H9 (cell line): ENCODE measurements around the gene CARS1. TPM values are rescaled to one million over a fixed set of nuclear protein-coding genes. Genes with fewer than 3 reads are reported as not detected.

Source experiments
- DNase-seq: peaks from one replicate; pipeline ENCODE4 v3.0.0-alpha.2; 2017
- H2AFZ ChIP-seq: one replicate; pipeline ENCODE4 v1.6.1; 2013; ENCODE audit warnings: mild to moderate bottlenecking, low read length, control low read depth, moderate library complexity
- H2AK5ac ChIP-seq: 2 replicates; pipeline ENCODE4 v1.6.1; 2013; ENCODE audit warnings: low read length, control low read depth, mixed read lengths; ENCODE audit not compliant: insufficient read length
- H2BK120ac ChIP-seq: one replicate; pipeline ENCODE4 v1.6.1; 2013; ENCODE audit warnings: low read depth, mild to moderate bottlenecking, low read length, control low read depth, inconsistent platforms; ENCODE audit not compliant: poor library complexity, severe bottlenecking
- H2BK12ac ChIP-seq: 2 replicates; pipeline ENCODE4 v1.6.1; 2013; ENCODE audit warnings: low read length, control low read depth, mixed read lengths, low read depth; ENCODE audit not compliant: insufficient read length
- H2BK15ac ChIP-seq: 2 replicates; pipeline ENCODE4 v1.6.1; 2013; ENCODE audit warnings: low read depth, low read length, control low read depth
- H2BK20ac ChIP-seq: one replicate; pipeline ENCODE4 v1.6.1; 2013; ENCODE audit warnings: low read depth, mild to moderate bottlenecking, low read length, control low read depth, inconsistent platforms; ENCODE audit not compliant: poor library complexity, severe bottlenecking
- H2BK5ac ChIP-seq: 2 replicates; pipeline ENCODE4 v1.6.1; 2013; ENCODE audit warnings: low read length, control low read depth, mixed read lengths; ENCODE audit not compliant: insufficient read length
- H3K14ac ChIP-seq: 2 replicates; pipeline ENCODE4 v1.6.1; 2013; ENCODE audit warnings: low read length, control low read depth; ENCODE audit not compliant: insufficient read depth
- H3K18ac ChIP-seq: 2 replicates; pipeline ENCODE4 v1.6.1; 2013; ENCODE audit warnings: low read depth, mild to moderate bottlenecking, mixed read lengths, low read length, control low read depth; ENCODE audit not compliant: insufficient read length
- H3K23ac ChIP-seq: 2 replicates; pipeline ENCODE4 v1.6.1; 2013; ENCODE audit warnings: low read length, control low read depth, mixed read lengths, low read depth; ENCODE audit not compliant: insufficient read length
- H3K23me2 ChIP-seq: 2 replicates; pipeline ENCODE4 v1.6.1; 2013; ENCODE audit warnings: low read depth, mild to moderate bottlenecking, mixed read lengths, low read length, control low read depth; ENCODE audit not compliant: insufficient read length, poor library complexity, severe bottlenecking
- H3K27ac ChIP-seq: 2 replicates; pipeline ENCODE4 v1.5.1; 2013; ENCODE audit warnings: low read length, control low read depth, mixed read lengths, low read depth; ENCODE audit not compliant: insufficient read length
- H3K27me3 ChIP-seq: 2 replicates; pipeline ENCODE4 v1.6.1; 2013; ENCODE audit warnings: low read length, control low read depth, inconsistent platforms; ENCODE audit not compliant: insufficient read depth
- H3K4ac ChIP-seq: 2 replicates; pipeline ENCODE4 v1.6.1; 2013; ENCODE audit warnings: low read depth, mild to moderate bottlenecking, control low read depth, inconsistent platforms, low read length, moderate library complexity
- H3K4me1 ChIP-seq: 2 replicates; pipeline ENCODE4 v1.6.1; 2013; ENCODE audit warnings: low read length, control low read depth, inconsistent platforms; ENCODE audit not compliant: insufficient read depth
- H3K4me2 ChIP-seq: 2 replicates; pipeline ENCODE4 v1.6.1; 2013; ENCODE audit warnings: low read length, control low read depth, mixed read lengths; ENCODE audit not compliant: insufficient read length, insufficient read depth
- H3K56ac ChIP-seq: 2 replicates; pipeline ENCODE4 v1.6.1; 2013; ENCODE audit warnings: low read depth, mild to moderate bottlenecking, mixed read lengths, low read length, control low read depth; ENCODE audit not compliant: insufficient read length
- H3K79me1 ChIP-seq: 2 replicates; pipeline ENCODE4 v1.6.1; 2013; ENCODE audit warnings: low read depth, mild to moderate bottlenecking, moderate library complexity, low read length, control low read depth, inconsistent platforms; ENCODE audit not compliant: insufficient read depth, poor library complexity, severe bottlenecking
- H3K79me2 ChIP-seq: 2 replicates; pipeline ENCODE4 v1.6.1; 2013; ENCODE audit warnings: low read length, control low read depth, inconsistent platforms; ENCODE audit not compliant: insufficient read depth
- H3K9ac ChIP-seq: 2 replicates; pipeline ENCODE4 v1.6.1; 2013; ENCODE audit warnings: low read length, control low read depth, mixed read lengths; ENCODE audit not compliant: insufficient read length; ENCODE audit errors: extremely low read depth
- H3K9me3 ChIP-seq: one replicate; pipeline ENCODE4 v1.6.1; 2013; ENCODE audit warnings: low read depth, low read length, inconsistent platforms; ENCODE audit not compliant: control insufficient read depth
- H3T11ph ChIP-seq: one replicate; pipeline ENCODE4 v1.6.1; 2013; ENCODE audit warnings: mild to moderate bottlenecking, low read length, control low read depth, inconsistent platforms
- H4K20me1 ChIP-seq: one replicate; pipeline ENCODE4 v1.6.1; 2013; ENCODE audit not compliant: control insufficient read depth, insufficient read length, insufficient read depth
- H4K5ac ChIP-seq: 2 replicates; pipeline ENCODE4 v1.6.1; 2013; ENCODE audit warnings: low read depth, mild to moderate bottlenecking, mixed read lengths, low read length, control low read depth; ENCODE audit not compliant: insufficient read length
- H4K8ac ChIP-seq: replicated peaks from 2 replicates; pipeline ENCODE4 v1.6.1; 2013; ENCODE audit warnings: low read length, control low read depth, mixed read lengths, low read depth; ENCODE audit not compliant: insufficient read length
- H4K91ac ChIP-seq: 2 replicates; pipeline ENCODE4 v1.6.1; 2013; ENCODE audit warnings: low read depth, mild to moderate bottlenecking, moderate library complexity, mixed read lengths, low read length, control low read depth; ENCODE audit not compliant: insufficient read length
- H3K27ac Mint-ChIP-seq, 3 experiments: 2 replicates in 2 of 3; 3 replicates in 1 of 3; pipeline ENCODE4 v1.8.0; 2020 to 2021; ENCODE audit warnings: mixed read lengths in 3 of 3, mild to moderate bottlenecking in 1 of 3, moderate library complexity in 1 of 3
- H3K27me3 Mint-ChIP-seq: 2 replicates; pipeline ENCODE4 v1.8.0; 2021; ENCODE audit warnings: low read depth, mild to moderate bottlenecking, moderate library complexity, mixed read lengths
- H3K36me3 Mint-ChIP-seq, 3 experiments: 2 replicates in 2 of 3; 3 replicates in 1 of 3; pipeline ENCODE4 v1.8.0; 2020 to 2021; ENCODE audit warnings: low read depth in 3 of 3, mixed read lengths in 3 of 3; ENCODE audit not compliant: insufficient read depth in 1 of 3
- H3K4me1 Mint-ChIP-seq, 2 experiments: 2 replicates each; pipeline ENCODE4 v1.8.0; 2020; ENCODE audit warnings: mixed read lengths in 2 of 2
- H3K4me3 Mint-ChIP-seq, 2 experiments: 2 replicates in 1 of 2; 3 replicates in 1 of 2; pipeline ENCODE4 v1.8.0; 2020 to 2021; ENCODE audit warnings: mild to moderate bottlenecking in 2 of 2, mixed read lengths in 2 of 2, moderate library complexity in 1 of 2
- H3K9me3 Mint-ChIP-seq, 2 experiments: 2 replicates in 1 of 2; 3 replicates in 1 of 2; pipeline ENCODE4 v1.8.0; 2020; ENCODE audit warnings: mild to moderate bottlenecking in 2 of 2, mixed read lengths in 2 of 2, moderate library complexity in 1 of 2
- CTCF ChIP-seq: fragments of 200-600 bp; sonication (generic); conservative IDR thresholded peaks from 3 replicates; pipeline ENCODE4 v1.8.0; 2021; ENCODE audit warnings: antibody characterized with exemption, mild to moderate bottlenecking
- WGBS: extraction: QIAGEN DNeasy Blood & Tissue Kit; methylation state at CpG from one replicate; pipeline ENCODE4 v1.1.7; 2013; ENCODE audit warnings: missing lambda C conversion rate, low lambda C conversion rate, mixed read lengths; ENCODE audit not compliant: insufficient read length; ENCODE audit errors: extremely low coverage; 5-methylcytosine and 5-hydroxymethylcytosine counted together
- total RNA-seq: library from RNA; stranded (reverse); gene quantifications from 2 replicates; pipeline ENCODE4 v1.2.1, GENCODE V29; 2021

CARS1 gene
- total RNA-seq, 1 experiment from 2014 or later: 92.3 TPM

GRCh38 chr11:2976294-2977063 lies 80.7 kb downstream of the CARS1 start:
- no peak overlapping the region; a peak in 1 of 7 replicates for H3K27ac Mint-ChIP-seq
- Histone ChIP-seq H3K79me2 (peaks cover 22% of the 10 kb centered on the region; the same call in 1 of the 2 replicates), H3T11ph (no peak overlapping the region), H2AFZ (no peak overlapping the region), H3K4me2 (no peak overlapping the region), H4K5ac (no peak overlapping the region), H4K8ac (no peak overlapping the region), H3K14ac (no peak overlapping the region), H3K18ac (no peak overlapping the region), H2BK12ac (no peak overlapping the region), H4K20me1 (no peaks in the 10 kb centered on the region), H3K4me1 (no peaks in the 10 kb centered on the region), H3K23ac (no peak overlapping the region), H2AK5ac (no peak overlapping the region), H3K27me3 (no peaks in the 10 kb centered on the region), H3K9ac (no peak overlapping the region), H2BK15ac (no peak overlapping the region), H3K27ac (no peak overlapping the region), H2BK5ac (no peak overlapping the region), H3K79me1 (peaks cover 16% of the 10 kb centered on the region), H3K23me2 (no peaks in the 10 kb centered on the region), H3K56ac (no peak overlapping the region), H3K9me3 (no peaks in the 10 kb centered on the region), H2BK120ac (no peak overlapping the region), H3K4ac (no peak overlapping the region), H2BK20ac (no peak overlapping the region), H4K91ac (no peak overlapping the region)
- no peaks in the 10 kb centered on the region for H3K27me3 Mint-ChIP-seq
- TF ChIP-seq CTCF: no peak
- no peak overlapping the region for H3K4me3 Mint-ChIP-seq
- no peaks in the 10 kb centered on the region for H3K4me1 Mint-ChIP-seq
- WGBS: no CpG with 5 or more reads among the region's 6 CpGs
- H3K36me3 Mint-ChIP-seq: peaks cover 40 to 78% (median 69%) of the 10 kb centered on the region in 3 experiments
- H3K9me3 Mint-ChIP-seq: no peaks in the 10 kb centered on the region
- no peak for DNase-seq
